ENCODE data around the gene NEU1.
"Not testable (repeated sequence)": the region's sequence is repeated elsewhere in the genome, so short reads cannot be mapped to it uniquely, and the experiment has no call there.

NEU1 gene

GRCh38 chr6:31874836-31875572, 12.4 kb upstream of the NEU1 start:
- no peak overlapping the region for H3K27ac ChIP-seq

DNA sequence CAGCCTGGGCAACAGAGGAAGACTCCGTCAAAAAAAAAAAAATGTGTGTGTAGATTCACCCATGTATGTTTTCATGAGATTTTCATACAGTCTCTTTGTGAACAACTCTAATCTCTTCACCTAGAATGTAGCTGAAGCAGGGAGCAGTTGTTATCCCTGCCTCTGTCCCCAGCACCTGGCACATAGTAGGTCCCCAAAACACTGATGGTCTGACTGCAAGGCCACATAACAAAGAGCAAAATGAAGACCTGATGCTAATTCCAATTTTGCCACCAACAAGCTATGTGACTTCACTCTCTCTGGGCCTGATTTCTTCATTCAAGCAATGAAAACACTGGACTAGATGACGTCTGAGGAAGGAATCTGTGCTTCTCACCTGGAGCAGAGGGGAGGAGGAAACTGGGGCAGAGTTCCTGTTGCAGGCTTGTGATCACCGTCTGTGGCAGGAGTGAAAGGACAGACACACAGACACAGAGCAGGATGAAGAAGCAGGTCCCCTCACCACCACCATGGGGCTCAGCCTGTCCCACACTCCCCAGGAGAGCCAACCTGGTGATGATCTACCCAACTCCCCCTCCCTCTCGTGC, 11.6 kb upstream of the NEU1 start:
- H3K9me3 ChIP-seq: no peaks in the 10 kb centered on the region
- no peak for DNase-seq
- H3K27ac ChIP-seq: no peak overlapping the region
- no peak overlapping the region for H3K4me3 ChIP-seq
- H3K27me3 ChIP-seq: peaks cover 0 to 13% of the 10 kb centered on the region in 2 donors
- H3K36me3 ChIP-seq: no peaks in the 10 kb centered on the region
- no peaks in the 10 kb centered on the region for H3K4me1 ChIP-seq
- TF ChIP-seq, protein P1, sequence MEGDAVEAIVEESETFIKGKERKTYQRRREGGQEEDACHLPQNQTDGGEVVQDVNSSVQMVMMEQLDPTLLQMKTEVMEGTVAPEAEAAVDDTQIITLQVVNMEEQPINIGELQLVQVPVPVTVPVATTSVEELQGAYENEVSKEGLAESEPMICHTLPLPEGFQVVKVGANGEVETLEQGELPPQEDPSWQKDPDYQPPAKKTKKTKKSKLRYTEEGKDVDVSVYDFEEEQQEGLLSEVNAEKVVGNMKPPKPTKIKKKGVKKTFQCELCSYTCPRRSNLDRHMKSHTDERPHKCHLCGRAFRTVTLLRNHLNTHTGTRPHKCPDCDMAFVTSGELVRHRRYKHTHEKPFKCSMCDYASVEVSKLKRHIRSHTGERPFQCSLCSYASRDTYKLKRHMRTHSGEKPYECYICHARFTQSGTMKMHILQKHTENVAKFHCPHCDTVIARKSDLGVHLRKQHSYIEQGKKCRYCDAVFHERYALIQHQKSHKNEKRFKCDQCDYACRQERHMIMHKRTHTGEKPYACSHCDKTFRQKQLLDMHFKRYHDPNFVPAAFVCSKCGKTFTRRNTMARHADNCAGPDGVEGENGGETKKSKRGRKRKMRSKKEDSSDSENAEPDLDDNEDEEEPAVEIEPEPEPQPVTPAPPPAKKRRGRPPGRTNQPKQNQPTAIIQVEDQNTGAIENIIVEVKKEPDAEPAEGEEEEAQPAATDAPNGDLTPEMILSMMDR (IDR thresholded peaks at IDR 0.05): no peak
- intact Hi-C loops (cut with DNase I; ENCODE audit: low total_unique reads): no loop called here

More at GRCh38 chr6:31874836-31875572, 12.4 kb upstream of the NEU1 start:
- H3K4me1 ChIP-seq: no peaks in the 10 kb centered on the region
- intact Hi-C loops (cut with DNase I; ENCODE audit: low total_unique reads): no loop called here
- peaks cover 4 to 6% (median 6%) of the 10 kb centered on the region in 3 donors for H3K36me3 ChIP-seq
- no peaks in the 10 kb centered on the region for H3K9me3 ChIP-seq
- H3K4me3 ChIP-seq: no peak overlapping the region
- TF ChIP-seq, protein P1 (IDR thresholded peaks at IDR 0.05): no peak
- DNase-seq: no peak
- peaks cover 0 to 9% of the 10 kb centered on the region in 2 donors for H3K27me3 ChIP-seq

DNA sequence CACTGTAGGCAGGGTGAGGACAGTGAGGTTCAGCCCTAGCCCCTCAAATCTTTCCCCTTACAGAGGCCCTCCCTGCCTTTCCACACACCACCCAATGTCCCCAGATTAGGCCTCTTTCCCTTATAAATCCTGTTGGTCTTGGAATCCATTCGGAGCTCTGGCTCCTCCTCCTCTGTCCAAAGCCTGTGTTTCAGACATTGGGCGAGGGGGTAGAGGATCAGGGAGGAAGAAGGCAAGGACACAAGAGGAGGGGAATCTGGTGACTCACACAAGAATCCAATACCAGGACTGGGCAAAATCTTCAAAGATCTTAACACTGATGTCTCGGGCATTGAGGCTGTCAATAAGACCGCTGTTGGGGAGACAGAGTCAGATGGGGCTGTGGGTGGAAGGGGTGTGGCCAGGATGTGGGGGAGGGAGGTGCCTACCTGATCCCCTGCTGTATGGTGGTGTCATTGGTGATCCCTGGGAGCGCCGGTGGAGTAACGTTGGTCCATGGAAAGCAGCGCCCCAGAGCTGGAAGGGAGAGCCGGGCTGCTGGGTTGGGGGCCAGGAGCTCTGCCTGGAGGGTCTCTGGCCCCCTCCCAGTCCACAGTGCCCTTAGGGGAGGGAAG, 8.5 kb upstream of the NEU1 start:
- Histone ChIP-seq H3K27ac (no peak overlapping the region), H3K4me1 (no peaks in the 10 kb centered on the region), H3K9me3 (no peaks in the 10 kb centered on the region), H3K4me3 (no peak overlapping the region), H3K36me3 (no peaks in the 10 kb centered on the region), H3K27me3 (peaks cover 0 to 14% of the 10 kb centered on the region in 2 donors)
- intact Hi-C loops (cut with DNase I; ENCODE audit: low total_unique reads): no loop called here
- TF ChIP-seq, protein P1 (IDR thresholded peaks at IDR 0.05): no peak
- DNase-seq: no peak

DNA sequence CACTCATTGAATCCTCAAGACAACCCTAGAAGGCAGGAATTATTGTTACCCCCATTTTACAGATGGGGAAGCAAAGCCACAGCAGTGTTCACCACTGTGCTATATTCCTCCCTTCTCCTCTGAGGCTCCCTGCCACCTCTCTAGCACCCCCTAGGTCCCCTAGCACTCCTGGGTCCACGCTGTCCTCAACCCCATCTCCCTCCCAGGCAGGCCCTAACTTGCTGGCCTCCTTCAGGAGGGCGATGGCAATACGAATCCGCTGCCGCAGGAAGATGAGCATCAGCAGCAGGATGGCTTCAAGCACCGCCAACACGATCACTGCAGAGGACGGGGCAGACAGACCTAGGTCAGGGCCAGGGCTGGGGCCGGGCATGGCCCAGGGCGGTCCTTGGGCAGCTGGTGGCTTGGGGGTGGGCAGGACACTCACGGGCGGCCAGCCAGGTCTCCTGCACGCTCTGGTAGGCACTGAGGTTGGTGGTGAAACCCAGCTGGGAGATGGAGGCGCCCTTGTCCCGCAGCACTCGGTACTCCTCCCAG, 7.8 kb upstream of the NEU1 start:
- intact Hi-C loops (cut with DNase I; ENCODE audit: low total_unique reads): no loop called here
- Histone ChIP-seq H3K27me3 (peaks cover 0 to 14% of the 10 kb centered on the region in 2 donors), H3K9me3 (no peaks in the 10 kb centered on the region), H3K27ac (no peak overlapping the region), H3K4me3 (no peak overlapping the region), H3K36me3 (no peaks in the 10 kb centered on the region), H3K4me1 (no peaks in the 10 kb centered on the region)
- no peak for DNase-seq
- TF ChIP-seq, protein P1 (IDR thresholded peaks at IDR 0.05): no peak

GRCh38 chr6:31869343-31869742, 6.7 kb upstream of the NEU1 start:
- Histone ChIP-seq H3K9me3 (no peaks in the 10 kb centered on the region), H3K27ac (no peak overlapping the region), H3K4me3 (no peak overlapping the region), H3K36me3 (no peaks in the 10 kb centered on the region), H3K4me1 (peaks cover 0 to 2% (median under 1%) of the 10 kb centered on the region in 4 donors), H3K27me3 (peaks cover 0 to 14% of the 10 kb centered on the region in 2 donors)
- no peak for DNase-seq
- intact Hi-C loops (cut with DNase I; ENCODE audit: low total_unique reads): no loop called here
- TF ChIP-seq, protein P1 (IDR thresholded peaks at IDR 0.05): no peak

- H3K36me3 ChIP-seq; DNase-seq; intact Hi-C loops (cut with DNase I; ENCODE audit: low total_unique reads): not testable (repeated sequence)
Measured at GRCh38 chr6:31868658-31868971, 6.0 kb upstream of the NEU1 start.

More at GRCh38 chr6:31868658-31868971, 6.0 kb upstream of the NEU1 start:
- not testable (repeated sequence) for H3K4me3 ChIP-seq, H3K9me3 ChIP-seq, H3K4me1 ChIP-seq, H3K27ac ChIP-seq
- peaks cover 0 to 14% of the 10 kb centered on the region in 2 donors for H3K27me3 ChIP-seq
